GM13977 (cell line): Measurements from ENCODE around the gene ITPR2.
"Not testable (repeated sequence)": the region's sequence is repeated elsewhere in the genome, so short reads cannot be mapped to it uniquely, and the experiment has no call there.

Experiments
- DNase-seq: peaks from one replicate; pipeline ENCODE4 v3.0.0; 2012; ENCODE audit warnings: low spot score
- CTCF ChIP-seq: IDR thresholded peaks from 2 replicates; pipeline ENCODE4 v1.5.1; 2012; ENCODE audit warnings: mild to moderate bottlenecking, control low read depth; ENCODE audit not compliant: insufficient read depth; ENCODE audit errors: extremely low read depth, missing control alignments
- in situ Hi-C: fragments of 300-500 bp; cut with MboI; formaldehyde crosslinking; loops from one replicate; pipeline ENCODE4 v1.12.0; 2022; ENCODE audit warnings: low sequenced_read_pairs, low pct_unique_long_range_greater_than_20kb, mixed read lengths, inconsistent platforms; ENCODE audit not compliant: unreplicated experiment

The ITPR2 gene

GRCh38 chr12:26736563-26737486 lies 96.2 kb downstream of the ITPR2 start:
- no peak for DNase-seq
- TF ChIP-seq CTCF = no peak
- in situ Hi-C loops = no loop called here

GRCh38 chr12:26735249-26735639 lies 97.8 kb downstream of the ITPR2 start:
- TF ChIP-seq CTCF = no peak
- in situ Hi-C loops = no loop called here
- DNase-seq = no peak

- no peak for DNase-seq
- in situ Hi-C loops = no loop called here
- TF ChIP-seq CTCF = no peak
Observed at GRCh38 chr12:26734510-26735248, 98.3 kb downstream of the ITPR2 start.

GRCh38 chr12:26732005-26732908 lies 100.7 kb downstream of the ITPR2 start:
- TF ChIP-seq CTCF = no peak

GRCh38 chr12:26730481-26731350 lies 102.3 kb downstream of the ITPR2 start:
- in situ Hi-C loops = no loop called here
- DNase-seq = no peak
- no peak for TF ChIP-seq CTCF

More at GRCh38 chr12:26732005-26732908, 100.7 kb downstream of the ITPR2 start:
- in situ Hi-C loops = no loop called here
- peak; percentile 16 for DNase-seq

- in situ Hi-C loops, DNase-seq: not testable (repeated sequence)
Observed at GRCh38 chr12:26729137-26729671, 103.8 kb downstream of the ITPR2 start.
